GF-D8 (cell line): ENCODE results near the gene FSTL4.
"Not testable (repeated sequence)": the region's sequence is repeated elsewhere in the genome, so short reads cannot be mapped to it uniquely, and the experiment has no call there.

ENCODE experiments used
- DNase-seq: peaks from one replicate; lab custom pipeline; 2025; lab: John Stamatoyannopoulos, UW

FSTL4 gene

DNA sequence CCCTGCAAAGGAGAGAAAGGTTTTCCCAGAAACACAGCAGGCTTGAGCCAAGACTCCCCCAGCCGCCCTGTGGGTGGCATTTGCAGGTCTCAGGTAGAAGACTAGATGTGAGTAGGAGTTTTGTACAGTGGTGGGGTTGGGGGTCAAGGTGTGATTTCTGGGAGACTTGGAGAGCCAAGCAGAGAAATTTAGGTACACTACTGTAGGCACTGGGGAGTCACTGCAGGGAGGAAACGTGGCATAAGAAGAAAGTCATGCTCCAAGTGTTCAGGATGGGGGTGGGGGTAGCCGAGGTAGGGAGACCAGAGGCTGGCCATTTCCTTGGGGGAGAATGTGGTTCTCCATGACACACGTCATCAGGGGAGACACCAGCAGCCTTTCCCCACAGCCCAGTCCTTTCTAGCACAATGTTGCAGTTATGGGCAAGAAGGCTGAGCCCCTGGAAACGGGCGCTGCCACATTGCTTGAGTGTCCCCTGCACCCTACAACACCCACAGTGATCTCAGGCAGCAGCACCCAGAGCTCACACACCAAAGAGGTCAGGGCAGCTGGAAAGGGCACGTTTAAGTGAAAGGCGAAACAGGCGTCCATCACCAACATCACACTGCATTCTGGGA lies 210.5 kb downstream of the FSTL4 start:
- DNase-seq, result no peak

DNA sequence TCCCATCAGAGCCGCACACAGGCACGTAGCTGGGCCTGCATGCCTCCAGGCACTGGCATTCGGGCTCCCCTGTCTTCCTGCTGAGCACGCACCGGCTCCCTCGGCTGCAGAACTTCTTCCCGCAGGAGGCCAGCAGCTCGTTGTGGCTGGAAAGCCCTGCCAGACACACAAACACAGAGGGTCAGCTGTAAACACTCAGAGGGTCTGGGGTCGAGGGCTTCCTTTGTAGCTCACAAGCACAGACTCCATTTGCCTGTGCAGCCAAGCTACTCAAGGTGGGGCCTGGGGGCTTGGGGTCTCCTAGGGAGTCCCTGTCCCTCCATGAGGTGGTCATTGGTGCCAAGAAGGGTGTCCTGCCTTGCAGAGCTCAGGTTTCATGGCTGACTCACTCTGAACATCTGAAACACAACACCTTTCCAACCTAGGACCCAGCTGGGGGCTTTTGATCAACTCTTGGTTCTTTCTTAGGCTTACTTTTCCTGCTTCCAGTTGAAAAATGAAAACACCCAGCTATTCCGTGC lies 211.4 kb downstream of the FSTL4 start:
- DNase-seq, result no peak

DNA sequence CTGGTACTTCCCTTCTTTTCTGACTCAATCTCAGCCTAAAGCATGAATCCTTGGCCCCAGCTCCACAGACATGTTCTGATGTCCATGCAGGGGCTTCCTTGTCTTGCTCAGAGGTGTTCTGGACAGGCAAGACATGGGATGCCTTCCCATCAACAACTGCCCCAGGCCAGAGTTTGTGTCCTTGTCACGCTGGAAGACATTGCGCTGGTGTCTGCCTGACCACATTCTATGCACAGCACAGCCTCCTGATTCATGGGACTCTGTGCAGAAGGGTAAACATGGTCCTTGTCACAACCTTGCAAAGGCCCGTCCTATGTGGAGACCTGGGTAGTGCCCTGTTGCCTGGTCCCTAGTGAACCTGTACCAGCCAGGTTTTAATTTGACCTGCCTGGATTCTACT lies 212.2 kb downstream of the FSTL4 start:
- no peak for DNase-seq

DNA sequence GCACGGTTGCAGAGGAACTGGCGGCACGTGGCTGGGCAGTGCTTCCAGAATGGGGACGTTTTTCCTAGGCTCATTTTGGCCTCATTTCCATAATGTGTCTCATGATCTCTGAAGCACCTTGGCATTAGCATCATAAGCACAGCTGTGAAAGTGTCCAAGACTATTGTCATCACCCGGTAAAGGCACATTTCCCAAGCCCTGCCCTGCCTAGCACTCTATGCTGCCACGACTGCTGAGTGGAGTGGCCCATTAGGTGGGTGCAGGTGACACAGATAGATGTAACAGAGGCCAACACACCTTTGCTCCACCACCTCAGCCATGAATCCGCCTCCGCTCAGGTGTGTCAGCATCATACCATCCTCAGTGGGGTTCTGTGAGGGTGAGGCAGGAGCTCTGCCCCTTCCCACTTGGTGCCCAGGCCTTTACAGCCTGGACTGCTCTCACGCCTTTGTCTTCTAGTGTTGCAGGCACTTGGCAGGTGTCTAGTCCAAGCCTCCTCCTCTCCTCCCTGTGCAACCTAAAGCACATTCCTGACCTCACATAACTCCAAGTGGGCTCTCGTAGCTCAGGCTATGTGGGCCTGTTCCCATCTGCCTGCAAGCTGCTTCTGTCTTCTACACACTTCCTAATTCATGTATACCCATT lies 213.0 kb downstream of the FSTL4 start:
- no peak for DNase-seq

DNA sequence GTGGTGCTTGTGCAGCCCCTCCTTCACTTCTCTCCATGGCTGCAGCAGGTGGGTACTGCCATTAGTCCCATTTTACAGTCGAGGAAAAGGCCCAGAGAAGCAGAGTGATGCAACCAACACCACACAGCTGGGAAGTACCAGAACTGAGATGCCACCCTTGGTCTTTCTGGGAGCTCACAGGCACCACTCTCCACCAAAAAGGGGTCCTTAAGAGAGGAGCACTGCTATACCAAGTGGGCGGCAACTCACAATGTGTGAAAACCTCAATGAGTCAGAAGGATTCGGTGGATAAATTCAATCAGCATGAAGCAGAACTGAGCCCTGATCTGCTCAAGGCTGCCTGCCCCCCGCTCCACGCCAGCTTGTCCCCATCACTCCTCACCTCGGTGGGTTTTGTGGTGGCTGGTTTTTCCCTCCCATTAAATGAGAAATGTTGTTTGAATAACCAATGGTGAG lies 213.7 kb downstream of the FSTL4 start:
- no peak for DNase-seq

DNA sequence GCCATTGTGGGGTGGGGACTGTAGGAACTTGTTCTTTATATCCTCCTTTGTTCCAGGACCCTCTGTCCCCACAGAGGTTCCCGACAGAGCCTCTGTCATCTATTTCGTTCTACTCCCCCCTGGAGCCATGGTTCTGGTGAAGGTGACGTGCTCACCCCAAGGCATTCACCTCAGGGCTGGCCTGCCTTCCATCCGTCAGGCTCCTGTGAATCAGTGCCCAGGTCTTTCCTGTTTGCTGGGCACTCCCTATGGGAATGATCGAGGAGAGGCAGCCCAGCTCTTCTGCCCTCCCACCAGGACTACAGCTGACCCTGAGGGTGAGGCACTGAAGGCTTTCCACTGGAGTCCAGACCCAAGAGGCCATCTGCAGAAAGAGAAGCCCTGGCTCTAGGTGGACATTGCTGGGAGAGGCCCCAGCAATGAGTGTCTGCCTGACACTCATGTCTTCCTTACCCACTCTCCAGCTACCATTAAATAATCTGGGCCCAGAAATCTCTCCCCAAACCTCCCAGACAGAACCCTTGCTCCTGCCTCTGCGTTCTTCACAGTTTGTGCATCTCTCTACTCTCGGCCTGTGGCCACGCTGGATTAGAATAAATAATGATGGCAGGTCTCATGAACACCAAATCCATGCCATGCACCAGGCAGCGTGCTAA lies 214.2 kb downstream of the FSTL4 start:
- DNase-seq, result no peak

DNA sequence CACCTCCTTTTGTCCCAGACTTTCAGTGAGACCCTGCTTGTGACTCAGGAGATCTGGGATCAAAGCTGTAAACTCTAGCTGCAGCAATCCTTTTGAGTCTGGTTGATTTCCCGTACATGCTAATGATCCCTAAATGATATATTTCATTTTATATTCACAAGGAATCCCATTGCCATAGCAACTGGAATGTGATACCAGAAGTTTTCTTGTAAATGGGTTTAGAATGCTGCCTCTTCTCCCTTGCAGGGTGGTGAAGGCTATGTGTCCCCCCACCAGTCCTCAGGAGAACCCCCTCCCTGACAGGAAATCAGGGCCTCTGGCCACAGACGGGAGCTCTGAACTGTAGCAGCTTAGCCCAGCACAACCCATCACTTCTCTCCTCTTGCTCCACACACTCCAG lies 215.0 kb downstream of the FSTL4 start:
- no peak for DNase-seq

DNA sequence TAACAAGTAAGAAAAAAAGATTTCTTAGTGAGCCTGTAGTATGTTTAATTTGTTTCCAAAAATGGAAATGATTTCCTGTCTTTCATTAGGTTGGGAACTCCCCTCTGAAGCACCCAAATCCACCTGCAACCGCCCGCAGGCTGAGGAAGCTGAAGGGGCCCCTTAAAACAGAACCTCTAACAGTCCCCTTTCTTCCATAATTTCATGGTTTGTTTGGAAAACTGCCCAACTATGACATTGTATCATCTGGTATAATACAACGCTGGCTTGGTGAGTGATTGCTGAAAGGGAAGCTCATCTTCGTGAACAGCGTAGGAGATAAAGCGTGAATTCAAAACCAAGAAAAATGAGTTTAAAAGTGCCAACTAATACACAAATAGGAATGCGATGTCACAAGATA lies 215.5 kb downstream of the FSTL4 start:
- DNase-seq, result no peak

DNA sequence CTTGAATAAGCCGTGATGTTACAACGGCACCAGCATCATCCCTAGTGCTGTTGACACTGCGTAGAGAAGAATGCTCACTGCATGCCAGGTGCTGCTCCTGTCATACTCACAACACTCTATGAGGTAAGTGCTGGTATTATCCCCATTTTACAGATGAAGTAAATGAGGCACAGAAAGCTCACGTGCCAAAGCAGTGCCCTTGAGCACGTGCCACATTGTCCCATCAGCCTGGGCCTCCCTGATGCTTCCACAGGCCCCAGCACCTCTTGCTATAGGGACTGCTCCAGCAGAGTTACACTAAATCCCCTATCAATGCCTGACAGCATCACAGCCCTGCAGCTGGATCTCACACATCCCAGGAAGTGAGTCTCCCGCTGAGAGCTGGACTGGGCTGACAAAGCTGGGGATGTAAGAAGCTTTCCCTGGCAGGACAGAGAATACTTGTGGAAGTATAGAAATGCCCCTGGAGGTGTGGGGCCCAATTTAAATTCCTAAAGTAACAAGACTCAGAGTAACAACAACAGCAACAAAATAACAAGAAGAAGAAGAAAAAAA lies 216.1 kb downstream of the FSTL4 start:
- DNase-seq, result no peak

DNA sequence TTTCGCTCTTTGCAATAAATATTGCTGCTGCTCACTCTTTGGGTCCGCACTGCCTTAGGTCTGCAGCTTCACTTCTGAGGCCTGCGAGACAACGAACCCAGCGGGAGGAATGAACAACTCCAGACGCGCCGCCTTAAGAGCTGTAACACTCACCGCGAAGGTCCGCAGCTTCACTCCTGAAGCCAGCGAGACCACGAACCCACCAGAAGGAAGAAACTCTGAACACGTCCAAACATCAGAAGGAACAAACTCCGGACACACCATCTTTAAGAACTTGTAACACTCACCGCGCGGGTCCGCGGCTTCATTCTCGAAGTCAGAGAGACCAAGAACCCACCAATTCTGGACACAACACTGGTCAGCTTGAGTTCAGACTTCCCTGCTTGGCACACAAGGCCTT lies 217.1 kb downstream of the FSTL4 start:
- DNase-seq, result not testable (repeated sequence)

DNA sequence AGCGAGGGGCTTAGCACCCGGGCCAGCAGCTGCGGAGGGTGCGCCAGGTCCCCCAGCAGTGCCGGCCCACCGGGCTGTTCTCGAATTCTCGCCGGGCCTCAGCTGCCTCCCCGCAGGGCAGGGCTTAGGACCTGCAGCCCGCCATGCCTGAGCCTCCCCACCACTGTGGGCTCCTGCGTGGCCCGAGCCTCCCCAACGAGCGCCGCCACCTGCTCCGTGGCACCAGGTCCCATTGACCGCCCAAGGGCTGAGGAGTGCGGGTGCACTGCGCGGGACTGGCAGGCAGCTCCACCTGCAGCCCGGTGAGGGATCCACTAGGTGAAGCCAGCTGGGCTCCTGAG lies 217.9 kb downstream of the FSTL4 start:
- not testable (repeated sequence) for DNase-seq

DNA sequence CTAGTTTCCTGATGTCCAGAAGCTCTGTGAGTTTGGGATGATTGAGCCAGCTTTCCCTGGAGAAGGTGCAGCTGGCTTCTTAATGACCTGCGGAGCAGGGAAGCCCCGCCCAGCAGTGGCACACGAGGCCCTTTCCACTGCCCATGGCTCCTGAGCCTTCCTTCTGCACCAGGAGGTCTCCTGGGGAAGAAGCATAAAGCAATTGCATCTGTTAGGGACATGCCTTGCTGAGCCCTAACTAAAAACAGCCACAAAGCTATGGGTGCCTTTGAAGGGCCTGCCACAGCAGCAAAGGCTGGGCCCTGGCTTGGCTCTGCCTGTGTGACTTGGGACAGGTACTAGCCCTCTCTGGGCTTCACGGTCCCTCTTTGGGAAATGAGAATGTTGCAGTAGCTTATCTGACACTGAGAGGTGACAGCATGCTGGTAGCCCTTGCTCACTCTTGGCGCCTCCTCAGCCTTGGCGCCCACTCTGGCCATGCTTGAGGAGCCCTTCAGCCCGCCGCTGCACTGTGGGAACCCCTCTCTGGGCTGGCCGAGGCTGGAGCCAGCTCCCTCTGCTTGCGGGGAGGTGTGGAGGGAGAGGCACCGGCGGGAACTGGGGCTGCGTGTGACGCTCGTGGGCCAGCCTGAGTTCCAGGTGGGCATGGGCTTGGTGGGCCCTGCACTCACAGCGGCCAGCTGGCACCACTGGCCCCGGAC lies 218.4 kb downstream of the FSTL4 start:
- DNase-seq, result no peak

DNA sequence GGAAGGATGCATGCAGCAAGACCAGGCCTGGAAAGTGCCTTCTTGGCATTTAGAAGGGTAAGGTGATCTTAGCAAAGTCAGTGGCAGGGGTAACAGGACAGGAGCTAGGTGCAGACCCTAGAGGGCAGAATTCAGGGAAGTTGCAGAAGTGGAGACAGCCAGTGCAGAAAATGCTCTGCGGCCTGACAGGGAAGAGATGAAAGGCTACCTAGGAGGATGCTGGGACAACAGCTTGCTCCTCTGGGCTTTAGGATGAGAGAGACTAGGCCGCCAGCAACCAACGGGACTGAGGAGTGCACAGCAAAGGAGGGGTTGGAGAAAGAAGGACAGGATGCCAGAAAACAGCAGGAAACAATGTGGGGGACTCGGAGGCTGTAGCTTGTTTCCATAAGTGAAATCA lies 219.9 kb downstream of the FSTL4 start:
- no peak for DNase-seq

DNA sequence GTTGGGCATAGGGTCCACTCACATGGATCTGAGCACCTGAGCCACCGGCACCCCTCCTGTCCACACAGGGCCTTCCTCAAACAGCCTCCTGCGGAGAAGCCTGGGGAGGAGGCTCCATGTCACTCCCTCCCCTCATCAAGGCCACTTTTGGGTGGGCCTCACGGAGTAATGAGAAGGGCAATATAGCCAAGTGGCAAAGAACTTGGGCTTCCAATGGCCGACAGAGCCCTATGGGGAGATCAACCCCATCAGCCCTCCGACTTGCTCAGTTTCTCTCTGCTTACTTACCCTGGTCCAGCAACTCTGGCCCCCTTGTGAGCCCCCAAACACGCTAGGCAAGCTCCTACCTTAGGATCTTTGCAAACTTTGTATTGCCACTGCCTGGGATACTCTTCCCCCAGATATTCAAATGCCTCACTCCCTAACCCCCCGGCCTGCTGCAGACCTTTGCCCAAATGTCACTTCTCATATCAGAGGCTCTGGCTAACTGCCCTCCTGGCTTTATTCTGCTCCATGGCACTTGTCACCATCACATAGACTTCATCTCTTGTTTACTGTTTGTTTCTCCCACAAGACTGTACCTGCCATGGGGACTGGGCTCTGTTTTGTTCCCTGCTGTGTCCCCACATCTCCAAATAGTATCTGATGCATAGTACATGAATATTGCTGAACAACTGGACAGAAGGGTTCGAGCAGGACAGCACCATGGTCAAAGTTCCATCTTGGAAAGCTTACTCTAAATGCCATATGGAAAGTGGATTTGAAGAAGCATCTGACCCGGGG lies 220.8 kb downstream of the FSTL4 start:
- no peak for DNase-seq

DNA sequence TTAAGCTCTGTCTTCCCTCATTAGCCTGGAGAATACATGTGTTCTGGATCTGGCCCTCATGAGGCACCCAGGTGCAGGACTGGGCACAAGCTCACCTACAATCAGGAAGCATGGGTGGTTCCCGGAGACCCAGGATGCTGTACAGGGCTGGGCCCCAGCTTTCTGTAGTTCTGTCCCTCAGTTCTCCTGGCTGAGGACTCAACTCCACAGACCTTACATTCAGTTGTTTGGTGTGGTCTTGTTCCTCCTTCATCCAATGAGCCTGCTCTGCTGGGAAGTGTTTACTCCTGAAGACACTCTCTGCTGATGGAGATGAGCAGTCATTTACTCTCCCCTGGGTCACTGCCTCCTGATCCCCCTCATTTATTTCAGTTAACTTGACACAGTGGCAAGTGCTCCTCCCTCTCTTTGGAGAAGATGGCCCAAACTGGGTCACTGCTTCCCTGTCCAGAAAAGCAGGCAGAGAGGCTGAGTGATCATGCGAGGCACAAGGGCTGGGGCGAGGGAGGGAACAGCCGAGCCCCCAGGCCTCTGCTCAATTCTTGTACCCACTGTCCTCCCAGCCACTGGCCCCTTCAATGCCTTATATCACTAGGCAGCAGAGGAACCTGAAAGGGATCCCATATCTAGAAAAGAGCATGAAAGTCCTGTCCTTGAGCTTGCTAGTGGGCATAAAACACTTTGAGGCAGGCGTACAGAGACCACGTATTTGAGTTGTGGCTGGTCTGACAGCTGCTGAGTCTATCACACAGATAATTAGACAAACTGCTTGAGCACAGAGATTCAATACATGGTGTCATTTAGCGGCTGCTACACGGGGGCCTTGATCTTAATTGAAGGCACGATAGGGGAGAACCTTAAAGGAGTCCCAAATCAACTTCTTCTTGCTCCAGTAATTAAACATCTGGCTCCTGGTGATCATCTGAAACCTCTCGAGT lies 221.7 kb downstream of the FSTL4 start:
- no peak for DNase-seq

DNA sequence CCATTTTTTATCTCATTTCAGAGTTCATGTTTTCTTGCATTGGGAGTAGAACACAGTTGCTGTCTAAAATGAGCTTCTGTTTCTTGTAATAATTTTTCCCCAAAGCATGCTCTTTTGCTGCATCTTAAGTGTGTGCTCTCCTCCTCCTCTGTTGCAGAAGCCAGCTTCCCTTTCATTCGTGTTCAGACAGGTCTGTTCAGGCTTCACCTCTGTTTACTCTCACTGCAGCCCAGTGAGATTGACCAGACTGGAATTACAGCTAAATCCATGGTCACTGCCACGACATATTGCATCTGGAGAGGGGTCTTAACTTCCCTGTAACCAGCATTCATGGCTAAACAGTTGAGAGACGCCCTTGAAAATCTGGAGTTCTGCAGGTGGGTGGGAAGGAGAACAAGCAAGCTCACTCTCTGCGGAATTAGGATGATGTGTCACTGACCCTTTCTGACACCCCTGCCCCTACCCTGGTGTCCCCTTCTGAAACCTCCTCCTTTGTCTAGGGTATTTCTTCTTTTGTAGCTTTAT lies 223.2 kb downstream of the FSTL4 start:
- DNase-seq, result no peak

DNA sequence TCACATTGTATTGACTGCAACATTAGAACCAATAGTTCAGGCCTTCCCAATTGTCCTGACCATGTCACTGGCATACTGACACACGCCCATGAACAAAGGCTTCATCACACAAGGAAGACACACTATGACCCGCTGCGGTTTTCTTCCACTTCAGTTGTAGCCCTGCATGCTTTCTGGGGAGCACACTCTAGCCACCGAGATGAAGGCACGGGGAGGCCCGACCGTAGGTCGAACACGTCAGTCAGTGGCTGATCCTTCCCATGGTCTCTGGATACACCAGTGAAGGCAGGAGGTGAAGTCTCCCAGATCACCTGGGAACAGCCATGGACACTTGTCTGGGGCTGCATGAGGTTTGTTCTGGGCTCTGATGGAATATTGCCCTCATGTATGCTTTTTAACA lies 224.7 kb downstream of the FSTL4 start:
- no peak for DNase-seq

DNA sequence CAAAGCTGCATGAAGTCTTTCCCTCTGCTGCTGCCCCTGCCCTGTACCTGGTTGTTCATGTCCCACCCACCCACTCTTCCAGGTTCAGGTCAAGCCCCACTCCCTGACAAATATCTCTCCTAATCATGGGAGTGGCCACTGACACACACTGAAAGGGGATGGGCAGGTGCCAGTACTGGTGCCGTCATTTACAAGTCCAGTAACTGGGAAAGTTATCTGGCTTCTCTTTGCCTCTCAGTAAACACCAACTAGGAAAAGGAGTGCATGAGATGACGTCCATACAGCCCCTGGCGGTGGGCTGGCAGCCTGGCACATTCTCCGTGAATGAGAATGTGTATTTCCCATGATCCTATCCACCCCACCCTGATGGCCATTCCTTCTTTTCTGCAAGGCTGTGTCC lies 225.2 kb downstream of the FSTL4 start:
- DNase-seq, result no peak

DNA sequence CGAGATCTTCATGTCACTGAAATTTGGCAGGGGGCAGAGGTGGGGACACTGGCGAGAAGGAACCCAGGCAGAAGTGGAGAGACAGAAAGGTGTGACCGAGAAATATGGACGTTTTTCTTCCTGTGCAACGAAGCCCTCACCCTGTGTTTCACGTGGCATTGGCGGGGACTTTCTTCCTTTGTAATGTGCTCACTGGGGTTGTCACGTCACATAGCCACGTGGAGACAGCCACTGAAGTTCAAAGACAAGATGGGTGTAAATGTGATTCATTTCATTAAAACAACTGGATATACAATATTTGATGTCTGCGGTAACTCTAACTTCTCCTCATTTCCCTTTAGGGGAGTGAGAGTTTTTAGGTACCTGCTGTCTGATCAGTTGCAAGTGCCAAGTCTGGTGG lies 225.7 kb downstream of the FSTL4 start:
- no peak for DNase-seq

DNA sequence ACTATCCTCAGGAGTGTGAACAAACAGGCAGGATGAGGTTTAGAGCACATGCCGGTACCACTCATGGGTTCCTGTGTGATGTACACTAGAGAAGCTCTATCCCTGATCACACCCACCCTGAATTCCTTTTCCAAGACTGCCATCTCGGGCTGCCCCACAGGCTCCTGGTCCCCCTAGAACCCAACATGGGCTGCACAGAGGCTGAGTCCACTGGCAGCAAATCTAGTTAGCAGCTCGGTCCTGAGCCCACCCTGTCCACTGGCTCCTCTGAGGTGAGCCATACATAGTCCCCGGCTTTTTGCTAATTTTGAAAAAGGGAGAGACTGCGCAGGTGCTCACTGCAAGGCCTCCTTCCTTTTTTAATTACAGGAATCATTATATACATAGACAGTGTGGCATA lies 227.0 kb downstream of the FSTL4 start:
- no peak for DNase-seq
